ENCODE data around the gene NRN1. TPM values are rescaled to one million over a fixed set of nuclear protein-coding genes. Genes with fewer than 3 reads are reported as not detected.

NRN1 gene
- total and polyA plus RNA-seq, 2 donors (not counting 3 experiments of a cell fraction or from before 2014, with no cell fraction given): 12.8 to 26.2 TPM

DNA sequence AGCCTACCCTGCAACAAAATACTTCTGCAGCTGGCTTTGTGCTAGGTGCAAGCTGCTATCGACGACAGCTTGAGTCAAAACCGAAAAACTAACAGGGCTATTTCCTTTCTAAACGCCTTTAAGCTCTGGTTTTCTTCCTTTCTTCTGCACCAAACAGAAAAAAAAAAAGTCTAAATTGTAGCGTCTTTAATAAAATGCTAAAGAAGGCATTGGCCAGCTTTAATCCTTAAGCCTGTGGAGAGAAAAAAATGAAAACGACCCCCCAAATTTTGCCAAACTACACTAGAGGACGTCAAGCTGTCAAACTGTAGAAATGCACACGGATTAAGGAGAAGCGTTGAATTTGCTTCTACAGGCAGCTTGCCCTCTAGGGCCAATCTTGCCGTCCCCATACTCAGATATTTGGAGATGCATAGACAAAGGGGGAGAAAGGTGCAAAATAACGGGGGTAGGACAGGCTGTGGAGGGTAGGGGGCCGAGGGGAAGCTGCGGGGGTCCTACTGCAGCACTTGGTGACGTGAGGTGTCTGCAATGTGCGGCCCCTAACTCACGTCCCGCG lies 1.4 kb upstream of the NRN1 start:
- no peak overlapping the region for H3K27ac ChIP-seq (ENCODE audit: insufficient read depth, low read depth, low read length)

More for the DNA sequence above, 1.4 kb upstream of the NRN1 start:
- BruUV-seq (replicated peaks): no TSS peak
- TF ChIP-seq POLR2AphosphoS5 (IDR thresholded peaks at IDR 0.05; ENCODE audit: insufficient read depth, low read depth, low read length) (no peak), JUN (IDR thresholded peaks at IDR 0.05; ENCODE audit: borderline replicate concordance, insufficient read depth, insufficient read length, low read depth) (no peak), FOS (IDR thresholded peaks at IDR 0.05; ENCODE audit: borderline replicate concordance, insufficient read depth, low read length) (no peak), GATA2 (IDR thresholded peaks at IDR 0.05; ENCODE audit: insufficient read depth, insufficient read length, low read depth, low read length) (no peak), POLR2A (IDR thresholded peaks at IDR 0.05; ENCODE audit: low read depth, low read length) (no peak), MYC (IDR thresholded peaks at IDR 0.05; ENCODE audit: low read depth, low read length) (no peak), EZH2 (IDR thresholded peaks at IDR 0.05; ENCODE audit: borderline replicate concordance, low read depth, low read length, severe bottlenecking) (no peak)
- TF ChIP-seq, protein P1, sequence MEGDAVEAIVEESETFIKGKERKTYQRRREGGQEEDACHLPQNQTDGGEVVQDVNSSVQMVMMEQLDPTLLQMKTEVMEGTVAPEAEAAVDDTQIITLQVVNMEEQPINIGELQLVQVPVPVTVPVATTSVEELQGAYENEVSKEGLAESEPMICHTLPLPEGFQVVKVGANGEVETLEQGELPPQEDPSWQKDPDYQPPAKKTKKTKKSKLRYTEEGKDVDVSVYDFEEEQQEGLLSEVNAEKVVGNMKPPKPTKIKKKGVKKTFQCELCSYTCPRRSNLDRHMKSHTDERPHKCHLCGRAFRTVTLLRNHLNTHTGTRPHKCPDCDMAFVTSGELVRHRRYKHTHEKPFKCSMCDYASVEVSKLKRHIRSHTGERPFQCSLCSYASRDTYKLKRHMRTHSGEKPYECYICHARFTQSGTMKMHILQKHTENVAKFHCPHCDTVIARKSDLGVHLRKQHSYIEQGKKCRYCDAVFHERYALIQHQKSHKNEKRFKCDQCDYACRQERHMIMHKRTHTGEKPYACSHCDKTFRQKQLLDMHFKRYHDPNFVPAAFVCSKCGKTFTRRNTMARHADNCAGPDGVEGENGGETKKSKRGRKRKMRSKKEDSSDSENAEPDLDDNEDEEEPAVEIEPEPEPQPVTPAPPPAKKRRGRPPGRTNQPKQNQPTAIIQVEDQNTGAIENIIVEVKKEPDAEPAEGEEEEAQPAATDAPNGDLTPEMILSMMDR (IDR thresholded peaks at IDR 0.05; ENCODE audit: extremely low read depth in 1 of 2, insufficient read depth in 1 of 2, low read depth in 1 of 2, low read length in 2 of 2): no peak
- TF ChIP-seq, protein P2, sequence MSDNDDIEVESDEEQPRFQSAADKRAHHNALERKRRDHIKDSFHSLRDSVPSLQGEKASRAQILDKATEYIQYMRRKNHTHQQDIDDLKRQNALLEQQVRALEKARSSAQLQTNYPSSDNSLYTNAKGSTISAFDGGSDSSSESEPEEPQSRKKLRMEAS (IDR thresholded peaks at IDR 0.05; ENCODE audit: insufficient read depth, insufficient read length): no peak
- H3K9me1 ChIP-seq (replicated peaks; ENCODE audit: control insufficient read depth, extremely low read depth, insufficient read depth, low read length): no peaks in the 10 kb centered on the region
- dilution Hi-C loops (cut with MboI; ENCODE audit: extremely low pct_ligation_motif_present, low sequenced_read_pairs): no loop called here
- H3K9me3 ChIP-seq (replicated peaks; ENCODE audit: control insufficient read depth, insufficient read depth, low read length): no peaks in the 10 kb centered on the region
- intact Hi-C loops (cut with micrococcal nuclease): loop anchor here (1.0 to 5.0 kb wide), 5 partner anchors 12 to 1304 kb away; partner anchors contain the start of gene SSR1
- H4K20me1 ChIP-seq (replicated peaks; ENCODE audit: control insufficient read depth, extremely low read depth, insufficient read depth, low read length): no peaks in the 10 kb centered on the region
- H3K27me3 ChIP-seq (ENCODE audit: control insufficient read depth in 2 of 2, insufficient read depth in 2 of 2, low read length in 2 of 2): peaks cover 38 to 61% of the 10 kb centered on the region in 2 experiments
- DNase-seq (ENCODE audit: low read depth, low spot score): no peak
- no peaks in the 10 kb centered on the region for H3K36me3 ChIP-seq (ENCODE audit: control insufficient read depth in 2 of 2, extremely low read depth in 1 of 2, insufficient read depth in 2 of 2, low read length in 2 of 2)
- H3K4me2 ChIP-seq (ENCODE audit: insufficient read depth, low read length): peak overlapping the region; percentile 67
- H3K4me1 ChIP-seq (ENCODE audit: control insufficient read depth, extremely low read depth, insufficient read depth, low read length): peaks cover 21% of the 10 kb centered on the region
- peak overlapping the region; percentile 21 to 86 (median 54) for H3K4me3 ChIP-seq (replicated peaks in 1 of 3; ENCODE audit: insufficient read depth in 1 of 3, low read depth in 1 of 3, low read length in 3 of 3)
- H2AFZ ChIP-seq (ENCODE audit: low read depth, low read length): peak overlapping the region; percentile 81
- no peaks in the 10 kb centered on the region for H3K79me2 ChIP-seq (ENCODE audit: control insufficient read depth, insufficient read depth, low read length)
- no peak overlapping the region for H3K9ac ChIP-seq (replicated peaks; ENCODE audit: extremely low read depth, insufficient read depth, low read length)
- ChIA-PET POLR2A (interaction anchor here (0.6 kb wide), 1 partner anchor 647 kb away, joined by 4 read pairs; no protein-coding TSS in a partner anchor), CTCF (interaction anchor here (0.8 to 3.9 kb wide), 5 partner anchors 13 to 586 kb away, joined by 3 to 10 read pairs (median 4); no protein-coding TSS in a partner anchor)
- FAIRE-seq: no peak

Measured in endothelial cell of umbilical vein (primary cell).